GM18502 (cell line): ENCODE results near the gene ZNF804A.
"Not testable (repeated sequence)": the region's sequence is repeated elsewhere in the genome, so short reads cannot be mapped to it uniquely, and the experiment has no call there.

Experiments
- ATAC-seq: cut with Tn5 transposase; IDR thresholded peaks from one replicate; pipeline ENCODE4 v1.9.1; 2021; ENCODE audit warnings: mild to moderate bottlenecking; ENCODE audit not compliant: unreplicated experiment, poor library complexity

The ZNF804A gene

GRCh38 chr2:184696644-184697043 lies 98.3 kb downstream of the ZNF804A start:
- no peak for ATAC-seq

GRCh38 chr2:184698476-184698875 lies 100.1 kb downstream of the ZNF804A start:
- ATAC-seq, result no peak

GRCh38 chr2:184721881-184722280 lies 123.6 kb downstream of the ZNF804A start:
- ATAC-seq, result no peak

GRCh38 chr2:184727813-184728212 lies 129.5 kb downstream of the ZNF804A start:
- no peak for ATAC-seq

GRCh38 chr2:184728411-184728810 lies 130.1 kb downstream of the ZNF804A start:
- no peak for ATAC-seq

- no peak for ATAC-seq
Measured at GRCh38 chr2:184729581-184729980, 131.3 kb downstream of the ZNF804A start.

GRCh38 chr2:184730288-184730687 lies 132.0 kb downstream of the ZNF804A start:
- ATAC-seq, result peak; percentile 62

GRCh38 chr2:184734338-184734737 lies 136.0 kb downstream of the ZNF804A start:
- no peak for ATAC-seq

- ATAC-seq, result no peak
Measured at GRCh38 chr2:184735611-184736010, 137.3 kb downstream of the ZNF804A start.

- ATAC-seq, result no peak
Measured at GRCh38 chr2:184743096-184743495, 144.8 kb downstream of the ZNF804A start.

GRCh38 chr2:184756161-184756560 lies 157.8 kb downstream of the ZNF804A start:
- ATAC-seq, result no peak

GRCh38 chr2:184756885-184757284 lies 158.6 kb downstream of the ZNF804A start:
- no peak for ATAC-seq

- ATAC-seq, result not testable (repeated sequence)
Measured at GRCh38 chr2:184759557-184760255, 161.4 kb downstream of the ZNF804A start.

- no peak for ATAC-seq
Measured at GRCh38 chr2:184760931-184761330, 162.6 kb downstream of the ZNF804A start.

- no peak for ATAC-seq
Measured at GRCh38 chr2:184765112-184765895, 167.0 kb downstream of the ZNF804A start.

GRCh38 chr2:184767059-184767458 lies 168.7 kb downstream of the ZNF804A start:
- ATAC-seq, result no peak

GRCh38 chr2:184769023-184769422 lies 170.7 kb downstream of the ZNF804A start:
- no peak for ATAC-seq

- ATAC-seq, result no peak
Measured at GRCh38 chr2:184769686-184770085, 171.4 kb downstream of the ZNF804A start.

GRCh38 chr2:184779777-184780176 lies 181.4 kb downstream of the ZNF804A start:
- no peak for ATAC-seq

- ATAC-seq, result no peak
Measured at GRCh38 chr2:184780384-184780783, 182.1 kb downstream of the ZNF804A start.

GRCh38 chr2:184780944-184781343 lies 182.6 kb downstream of the ZNF804A start:
- ATAC-seq, result no peak

GRCh38 chr2:184783576-184783975 lies 185.2 kb downstream of the ZNF804A start:
- ATAC-seq, result no peak
